Activated CD8-positive, alpha-beta T cell treated with anti-CD3 and anti-CD28 coated beads for 36 hours (primary cell): ENCODE measurements around the gene ICE1. TPM values are rescaled to one million over a fixed set of nuclear protein-coding genes. Genes with fewer than 3 reads are reported as not detected.
"Not testable (repeated sequence)": the region's sequence is repeated elsewhere in the genome, so short reads cannot be mapped to it uniquely, and the experiment has no call there.

Source experiments
- ATAC-seq: fragments of 200-7000 bp; cut with Tn5 transposase; one replicate; pipeline ENCODE4 v1.10.0; 2021; ENCODE audit warnings: mild to moderate bottlenecking, moderate library complexity
- CTCF ChIA-PET: fragments of 350-600 bp; sonication (Branson Sonifier 250); formaldehyde crosslinking; loops from one replicate; lab custom pipeline; 2021; ENCODE audit warnings: antibody characterized with exemption; lab: Charles Lee
- POLR2A ChIA-PET: fragments of 350-600 bp; sonication (Branson Sonifier 250); formaldehyde crosslinking; loops from one replicate; lab custom pipeline; 2021; ENCODE audit warnings: antibody characterized with exemption; lab: Charles Lee
- DNase-seq: peaks from one replicate; pipeline ENCODE4 v3.0.0-alpha.2; 2020
- H3K27ac Mint-ChIP-seq: one replicate; pipeline ENCODE4 v1.8.0; 2021; ENCODE audit warnings: mild to moderate bottlenecking, mixed read lengths
- H3K27me3 Mint-ChIP-seq: one replicate; pipeline ENCODE4 v1.8.0; 2021; ENCODE audit warnings: mixed read lengths
- H3K36me3 Mint-ChIP-seq: one replicate; pipeline ENCODE4 v1.8.0; 2021; ENCODE audit warnings: low read depth, mixed read lengths
- H3K4me1 Mint-ChIP-seq: one replicate; pipeline ENCODE4 v1.8.0; 2021; ENCODE audit warnings: low read depth, mixed read lengths
- H3K4me3 Mint-ChIP-seq: one replicate; pipeline ENCODE4 v1.8.0; 2021; ENCODE audit warnings: mild to moderate bottlenecking, moderate library complexity, mixed read lengths
- H3K9me3 Mint-ChIP-seq: one replicate; pipeline ENCODE4 v1.8.0; 2021; ENCODE audit warnings: mixed read lengths
- CTCF ChIP-seq: fragments of 200-600 bp; IDR thresholded peaks from one replicate; pipeline ENCODE4 v1.8.0; 2022; ENCODE audit warnings: antibody characterized with exemption, mild to moderate bottlenecking
- intact Hi-C: fragments of 100-400 bp; cut with micrococcal nuclease; formaldehyde crosslinking; loops from one replicate; pipeline ENCODE4 v1.10.0; 2022
- total RNA-seq, 2 experiments: library from RNA; stranded (reverse); gene quantifications; one replicate each; pipeline ENCODE4 v1.2.3, GENCODE V29; 2021

Gene ICE1
- total RNA-seq, 2 experiments from 2014 or later, result 29.0 to 29.5 TPM

GRCh38 chr5:5470933-5471332, 48.5 kb downstream of the ICE1 start:
- peaks cover 3% of the 10 kb centered on the region for H3K4me1 Mint-ChIP-seq
- DNase-seq, result no peak
- H3K27me3 Mint-ChIP-seq, result no peaks in the 10 kb centered on the region
- intact Hi-C loops, result no loop called here
- no peak for TF ChIP-seq CTCF
- ATAC-seq, result no peak
- H3K4me3 Mint-ChIP-seq, result no peak overlapping the region
- peaks cover 34% of the 10 kb centered on the region for H3K36me3 Mint-ChIP-seq
- CTCF ChIA-PET, result no interaction called here
- H3K9me3 Mint-ChIP-seq, result no peaks in the 10 kb centered on the region
- H3K27ac Mint-ChIP-seq, result peak overlapping the region; percentile 12
- POLR2A ChIA-PET, result no interaction called here

DNA sequence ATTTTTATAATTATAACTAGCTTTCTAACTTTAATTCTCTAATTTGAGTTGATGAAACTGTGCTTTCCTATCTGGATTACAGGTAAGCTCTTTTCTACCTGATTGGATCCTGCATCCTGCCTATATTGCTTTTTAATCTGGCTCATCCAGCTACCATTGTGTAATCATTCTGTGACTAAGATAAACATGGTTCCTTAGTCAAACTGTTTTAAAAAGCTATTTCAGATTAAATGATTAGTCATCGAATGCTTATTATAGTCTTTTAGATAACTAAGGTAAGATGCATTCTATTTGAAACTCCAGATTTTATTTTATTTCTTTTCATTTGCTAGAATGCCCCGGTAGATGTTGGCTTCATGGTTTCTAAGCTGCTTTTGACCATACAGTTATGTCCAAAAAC, 50.7 kb downstream of the ICE1 start:
- ChIA-PET CTCF (no interaction called here), POLR2A (no interaction called here)
- Mint-ChIP-seq H3K27ac (no peak overlapping the region), H3K4me1 (no peaks in the 10 kb centered on the region), H3K4me3 (no peak overlapping the region), H3K9me3 (peaks cover 2% of the 10 kb centered on the region), H3K36me3 (peaks cover 41% of the 10 kb centered on the region), H3K27me3 (no peaks in the 10 kb centered on the region)
- DNase-seq, result no peak
- TF ChIP-seq CTCF, result no peak
- ATAC-seq, result no peak
- intact Hi-C loops, result no loop called here

DNA sequence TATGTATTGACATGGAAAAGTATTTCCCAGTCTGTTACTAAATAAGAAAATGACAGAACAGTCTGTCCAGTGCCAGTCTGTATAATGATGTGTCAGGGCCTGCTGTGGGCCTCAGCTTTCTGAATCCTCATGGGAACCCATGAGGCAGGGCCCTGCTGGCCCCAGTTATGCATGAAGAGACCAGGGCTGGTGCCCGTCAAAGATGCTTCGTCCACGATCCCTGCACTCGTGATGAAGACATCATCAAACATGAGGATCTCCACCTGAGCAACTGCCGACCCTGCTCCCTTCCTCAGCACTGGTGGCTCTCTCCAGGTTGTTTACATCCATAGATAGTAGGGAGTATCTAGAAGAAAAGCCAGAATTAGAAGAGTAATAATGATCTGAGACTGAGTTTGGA, 52.5 kb downstream of the ICE1 start:
- no peak overlapping the region for H3K4me3 Mint-ChIP-seq
- POLR2A ChIA-PET, result no interaction called here
- H3K27me3 Mint-ChIP-seq, result no peaks in the 10 kb centered on the region
- no peak overlapping the region for H3K27ac Mint-ChIP-seq
- CTCF ChIA-PET, result no interaction called here
- no peak for DNase-seq
- peaks cover 12% of the 10 kb centered on the region for H3K4me1 Mint-ChIP-seq
- peaks cover 55% of the 10 kb centered on the region for H3K36me3 Mint-ChIP-seq
- TF ChIP-seq CTCF, result no peak
- peaks cover 4% of the 10 kb centered on the region for H3K9me3 Mint-ChIP-seq
- ATAC-seq, result no peak
- intact Hi-C loops, result no loop called here

GRCh38 chr5:5475975-5476374, 53.5 kb downstream of the ICE1 start:
- ATAC-seq (no peak), DNase-seq (no peak)
- Mint-ChIP-seq H3K27ac (no peak overlapping the region), H3K36me3 (peaks cover 58% of the 10 kb centered on the region), H3K27me3 (no peaks in the 10 kb centered on the region), H3K4me3 (no peak overlapping the region), H3K4me1 (peaks cover 20% of the 10 kb centered on the region), H3K9me3 (peaks cover 4% of the 10 kb centered on the region)
- no peak for TF ChIP-seq CTCF
- intact Hi-C loops, result no loop called here
- CTCF ChIA-PET, result no interaction called here
- POLR2A ChIA-PET, result interaction anchor here (1.1 kb wide), 1 partner anchor 20 kb away, joined by 3 read pairs; no protein-coding TSS in a partner anchor

- H3K27ac Mint-ChIP-seq, DNase-seq, POLR2A ChIA-PET, H3K27me3 Mint-ChIP-seq, ATAC-seq, intact Hi-C loops, H3K9me3 Mint-ChIP-seq, H3K4me3 Mint-ChIP-seq: not testable (repeated sequence)
- Mint-ChIP-seq H3K36me3 (peaks cover 57% of the 10 kb centered on the region), H3K4me1 (peaks cover 25% of the 10 kb centered on the region)
- CTCF ChIA-PET, result interaction anchor here (1.7 kb wide), 1 partner anchor 8 kb away, joined by 3 read pairs; no protein-coding TSS in a partner anchor
These were observed 57.1 kb downstream of the ICE1 start for GRCh38 chr5:5479578-5479977.
